RKO (cell line): ENCODE results near the gene RNLS.

ENCODE experiments used
- DNase-seq: peaks from one replicate; pipeline ENCODE4 v3.0.0-alpha.2; 2016; ENCODE audit warnings: low spot score

The RNLS gene

DNA sequence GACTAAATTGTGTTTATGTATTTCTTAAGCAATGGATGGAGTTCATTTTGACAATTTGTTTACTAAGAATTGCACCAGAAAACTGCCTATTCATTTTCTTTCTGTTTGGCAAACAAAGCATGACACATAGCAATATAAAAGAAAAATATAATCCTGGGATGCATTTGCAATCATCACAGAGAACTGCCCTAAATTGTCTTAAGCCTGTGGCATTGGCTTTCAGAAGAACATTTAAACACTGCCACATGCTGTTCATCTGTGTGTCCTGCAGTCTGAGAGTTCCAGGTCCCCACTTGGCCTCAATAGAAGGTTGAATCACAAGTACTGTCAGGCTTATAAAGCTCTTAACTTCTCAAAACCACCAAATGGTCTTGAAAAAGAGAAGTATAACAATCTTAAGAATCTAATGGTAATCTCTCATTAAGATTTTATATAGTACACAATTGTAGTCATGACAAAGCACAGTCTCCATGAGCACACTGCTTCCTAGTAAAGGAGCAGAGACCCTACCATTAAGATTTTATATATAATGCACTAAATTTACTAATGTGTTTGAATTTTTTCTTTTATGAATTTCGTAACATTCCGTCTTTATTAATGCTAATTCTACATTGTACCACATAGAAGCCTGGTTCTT is 29.9 kb downstream of the RNLS start:
- peak; percentile 76 for DNase-seq

- no peak for DNase-seq
Observed at GRCh38 chr10:88551246-88551645, 31.9 kb downstream of the RNLS start.

GRCh38 chr10:88546497-88546896 is 36.6 kb downstream of the RNLS start:
- no peak for DNase-seq

- DNase-seq, result no peak
Observed at GRCh38 chr10:88545359-88545758, 37.8 kb downstream of the RNLS start.

- DNase-seq, result no peak
Observed at GRCh38 chr10:88544140-88544870, 38.8 kb downstream of the RNLS start.

- DNase-seq, result no peak
Observed at GRCh38 chr10:88542522-88542921, 40.6 kb downstream of the RNLS start.

DNA sequence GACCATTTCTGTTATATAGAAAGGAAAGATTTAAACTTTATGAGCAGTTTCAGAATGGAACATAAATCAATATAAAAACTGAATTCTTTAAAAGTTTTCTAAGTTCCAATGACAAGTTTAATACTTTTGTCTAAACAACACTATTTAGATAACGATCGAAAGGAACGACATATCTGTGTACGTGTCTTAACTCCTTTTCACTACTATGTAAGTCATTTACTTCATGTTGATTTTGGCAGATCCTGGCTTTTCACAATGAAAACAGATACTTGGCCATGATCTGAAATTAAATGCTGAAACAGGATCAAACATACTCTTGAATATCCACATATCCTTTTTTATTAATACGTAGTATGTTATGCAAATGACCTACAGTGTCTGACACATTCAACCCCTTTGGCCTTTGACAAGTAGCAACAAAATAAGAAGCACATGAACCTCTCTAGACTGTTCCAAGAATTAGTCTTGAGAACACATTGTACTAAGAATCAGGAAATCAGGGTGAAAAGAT is 41.9 kb downstream of the RNLS start:
- DNase-seq, result no peak

DNA sequence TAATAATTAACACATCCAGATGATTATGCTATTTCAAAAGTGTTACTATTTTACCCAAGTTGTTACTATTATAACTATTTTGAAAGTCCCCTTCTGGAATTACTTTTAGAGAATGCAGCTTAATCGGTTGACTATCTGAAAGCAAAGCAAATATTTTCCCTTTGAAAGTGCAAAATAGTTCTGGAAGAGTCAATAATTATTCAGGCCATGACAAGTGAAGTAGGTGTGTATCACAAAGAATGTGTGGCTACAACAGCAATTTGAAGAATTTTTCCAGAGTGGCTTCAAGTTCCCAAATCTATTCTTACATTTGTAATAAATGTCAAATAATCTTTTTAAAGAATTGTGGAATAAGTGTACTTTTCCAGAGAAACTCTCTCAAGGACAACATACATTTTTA is 42.8 kb downstream of the RNLS start:
- no peak for DNase-seq

GRCh38 chr10:88538048-88538447 is 45.1 kb downstream of the RNLS start:
- no peak for DNase-seq

DNA sequence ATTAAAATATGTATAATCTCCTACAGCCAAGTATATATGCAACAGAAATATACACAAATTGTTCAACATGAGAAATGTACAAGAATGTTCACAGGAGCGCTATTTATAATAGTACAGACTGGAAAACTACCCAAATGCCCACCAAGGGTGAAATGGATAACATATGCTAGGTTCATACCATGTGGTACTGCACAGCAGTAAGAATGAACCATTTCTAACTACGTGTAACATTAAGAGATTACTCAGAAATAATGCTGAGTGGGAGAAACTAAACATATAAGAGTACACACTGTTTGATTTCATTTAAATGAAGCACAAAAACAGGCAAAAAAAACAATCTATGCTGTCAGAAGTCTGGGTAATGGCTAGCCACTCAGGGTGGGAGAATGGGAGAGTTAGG is 45.8 kb downstream of the RNLS start:
- no peak for DNase-seq

- no peak for DNase-seq
Observed at GRCh38 chr10:88536437-88536836, 46.7 kb downstream of the RNLS start.

DNA sequence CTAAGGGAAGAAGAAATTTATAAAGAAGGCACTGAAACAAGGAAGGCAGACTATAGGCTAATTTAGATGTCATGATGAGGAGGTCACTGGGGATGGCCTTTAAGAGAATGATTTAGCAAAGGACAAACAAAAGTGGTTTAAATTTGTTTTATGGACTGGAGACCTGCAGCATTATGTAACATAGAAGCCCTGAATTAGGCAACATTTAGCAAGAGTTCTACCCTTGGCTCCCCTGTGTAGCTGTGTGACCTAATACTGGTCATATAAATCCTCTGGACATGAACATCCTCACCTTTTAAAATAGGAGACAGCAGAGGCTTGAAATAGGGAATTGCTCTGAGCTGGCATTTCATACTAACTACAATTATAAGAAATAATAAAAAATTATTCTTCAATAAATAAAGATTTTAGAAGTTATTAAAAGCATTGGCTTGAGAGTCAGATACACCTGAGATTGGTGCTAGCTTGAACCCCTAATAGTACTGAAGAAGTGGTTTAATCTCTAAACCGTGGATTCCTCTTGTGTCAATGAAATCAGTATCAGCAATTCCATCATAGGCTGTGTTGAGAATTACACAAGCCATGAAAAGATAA is 48.9 kb downstream of the RNLS start:
- no peak for DNase-seq

- no peak for DNase-seq
Observed at GRCh38 chr10:88531392-88532052, 51.6 kb downstream of the RNLS start.

- no peak for DNase-seq
Observed at GRCh38 chr10:88530629-88531391, 52.3 kb downstream of the RNLS start.

DNA sequence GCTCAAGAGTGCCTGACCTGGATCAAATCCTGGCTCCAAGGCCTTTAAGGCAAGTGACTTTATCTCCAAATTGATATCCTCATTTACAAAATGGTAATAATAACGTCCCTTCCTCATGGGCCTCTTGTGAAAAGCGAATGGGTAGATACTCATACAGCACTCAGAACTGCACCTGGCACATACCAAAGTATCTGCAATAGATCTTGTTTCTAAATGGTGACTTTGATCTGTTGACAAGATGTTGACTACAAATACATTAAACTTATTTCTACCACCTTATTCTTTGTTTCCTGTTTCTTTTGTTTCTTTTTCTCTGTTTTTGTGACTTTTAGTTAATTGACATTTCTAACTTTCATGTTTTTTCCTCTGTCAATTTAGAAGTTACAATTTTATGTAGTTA is 53.0 kb downstream of the RNLS start:
- no peak for DNase-seq

GRCh38 chr10:88528806-88529570 is 54.1 kb downstream of the RNLS start:
- DNase-seq, result no peak

DNA sequence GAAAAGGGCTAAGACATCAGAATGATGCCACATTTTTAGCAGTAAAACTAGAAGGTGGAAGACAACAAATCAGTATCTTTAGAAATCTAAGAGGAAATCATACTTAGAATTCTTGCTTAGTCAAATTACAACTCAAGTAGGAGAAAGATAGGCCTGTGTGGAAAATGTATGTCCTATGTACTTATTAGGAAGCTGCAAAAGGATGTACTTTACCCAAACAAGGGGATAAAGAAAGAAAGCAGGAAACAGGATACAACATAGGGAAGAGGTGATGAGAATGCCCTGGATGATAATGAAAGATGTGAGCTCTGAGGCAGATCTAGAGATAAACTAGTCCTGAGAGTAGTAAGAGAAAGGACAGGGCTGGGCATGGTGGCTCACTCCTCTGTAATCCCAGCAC is 54.9 kb downstream of the RNLS start:
- DNase-seq, result no peak

- no peak for DNase-seq
Observed at GRCh38 chr10:88527245-88527644, 55.9 kb downstream of the RNLS start.

DNA sequence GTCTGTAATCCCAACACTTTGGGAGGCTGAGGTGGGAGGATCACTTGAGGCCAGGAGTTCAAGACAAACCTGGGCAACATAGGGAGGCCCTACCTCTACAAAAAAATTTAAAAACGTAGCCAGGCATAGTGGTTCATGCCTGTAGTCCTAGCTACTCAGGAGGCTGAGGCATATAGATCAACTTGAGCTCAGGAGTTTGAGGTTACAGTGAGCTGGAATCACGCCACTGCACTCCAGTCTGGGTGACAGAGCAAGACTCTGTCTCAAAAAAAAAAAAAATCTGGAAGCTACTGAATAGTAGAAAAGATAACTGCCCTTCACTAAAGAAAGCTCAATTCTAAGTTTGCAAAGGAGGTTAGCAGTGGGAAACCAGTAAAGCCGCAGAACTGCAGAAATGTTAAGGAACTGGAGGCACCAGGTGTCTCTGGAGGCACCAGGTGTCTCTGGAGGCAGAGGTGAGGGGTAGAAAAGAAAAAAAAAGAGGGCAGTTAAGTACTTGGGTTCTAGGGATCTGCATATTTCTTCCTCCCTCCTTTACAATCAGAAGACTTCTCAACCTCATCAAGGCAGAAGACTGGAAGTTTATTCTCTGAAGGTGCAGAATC is 56.5 kb downstream of the RNLS start:
- no peak for DNase-seq

DNA sequence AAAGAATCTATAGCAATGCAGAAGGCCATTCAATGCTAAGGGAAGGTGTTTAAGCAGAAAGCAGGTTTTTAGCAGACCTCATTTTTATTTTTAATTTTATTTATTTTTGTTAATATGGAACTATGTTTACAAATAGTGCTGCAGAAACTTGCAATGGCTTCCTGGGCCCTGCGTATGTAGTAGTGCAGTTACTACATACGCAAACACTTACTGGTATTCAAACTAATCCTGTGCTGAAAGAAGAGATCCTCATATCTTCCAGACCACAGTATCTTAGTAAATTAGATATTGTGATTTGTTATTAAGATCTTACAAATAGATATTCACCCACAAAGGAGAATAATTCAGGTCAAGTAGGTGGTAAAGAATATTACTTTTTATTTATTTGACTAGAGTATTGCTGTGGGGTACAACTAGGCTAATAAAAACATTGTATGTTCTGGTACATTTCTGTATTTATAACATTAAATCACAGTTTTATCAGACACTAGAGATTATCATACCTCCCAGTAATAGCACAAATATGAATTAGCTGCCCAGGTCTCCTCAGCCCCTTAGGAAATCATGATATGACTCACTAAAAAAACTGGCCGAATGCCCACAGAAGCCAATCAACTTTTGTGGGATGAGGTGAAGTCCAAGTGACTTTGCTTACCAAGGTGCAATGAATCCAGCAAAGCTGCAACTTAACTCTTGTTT is 57.6 kb downstream of the RNLS start:
- peak; percentile 15 for DNase-seq
